ENCODE measurements around the gene QSOX2.

QSOX2 gene

DNA sequence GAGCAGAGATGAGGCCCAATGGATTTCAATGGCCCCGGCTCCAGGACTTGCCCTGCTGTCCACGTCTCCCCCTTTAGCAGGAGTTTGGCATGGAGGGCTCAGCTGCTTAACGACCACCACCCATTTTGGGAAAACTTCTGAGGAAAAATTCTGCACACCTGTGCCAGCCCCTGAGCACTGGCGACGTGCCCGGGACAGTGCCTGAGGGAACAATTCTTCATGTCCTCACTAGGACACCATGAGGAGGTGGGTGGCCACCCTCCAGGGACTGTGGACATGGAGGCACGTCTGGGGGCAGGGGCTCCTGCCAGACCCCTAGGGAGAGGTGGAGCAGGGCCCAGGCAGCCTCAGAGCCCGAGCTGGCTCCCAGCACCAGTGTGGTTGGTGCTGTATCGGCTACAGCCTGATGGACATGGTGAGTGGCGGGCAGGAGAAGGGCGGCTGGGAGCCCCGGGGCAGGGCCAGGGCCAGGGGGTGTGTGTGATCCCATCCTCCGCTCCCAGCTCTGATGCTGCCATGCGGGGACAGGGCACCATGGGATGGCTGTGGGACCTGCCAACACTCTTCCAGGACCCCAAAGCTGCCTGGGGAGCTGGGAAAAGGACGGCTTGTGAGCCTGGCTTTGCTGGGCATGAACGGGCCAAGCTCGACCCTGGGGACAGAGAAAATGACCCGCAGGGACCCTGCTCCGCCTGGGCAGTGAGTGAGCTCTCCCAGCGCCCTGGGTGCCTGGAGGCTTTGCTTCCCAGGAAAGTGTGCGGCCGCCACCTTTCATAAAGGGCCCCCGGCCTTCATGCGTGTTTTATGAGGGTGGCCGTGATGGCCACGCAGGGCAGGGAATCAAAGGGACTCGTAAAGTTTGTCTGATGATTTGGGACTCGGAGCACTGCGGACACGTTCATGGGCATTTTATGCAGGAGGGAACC, 3.6 kb upstream of the QSOX2 start:
- TF ChIP-seq, protein P1, sequence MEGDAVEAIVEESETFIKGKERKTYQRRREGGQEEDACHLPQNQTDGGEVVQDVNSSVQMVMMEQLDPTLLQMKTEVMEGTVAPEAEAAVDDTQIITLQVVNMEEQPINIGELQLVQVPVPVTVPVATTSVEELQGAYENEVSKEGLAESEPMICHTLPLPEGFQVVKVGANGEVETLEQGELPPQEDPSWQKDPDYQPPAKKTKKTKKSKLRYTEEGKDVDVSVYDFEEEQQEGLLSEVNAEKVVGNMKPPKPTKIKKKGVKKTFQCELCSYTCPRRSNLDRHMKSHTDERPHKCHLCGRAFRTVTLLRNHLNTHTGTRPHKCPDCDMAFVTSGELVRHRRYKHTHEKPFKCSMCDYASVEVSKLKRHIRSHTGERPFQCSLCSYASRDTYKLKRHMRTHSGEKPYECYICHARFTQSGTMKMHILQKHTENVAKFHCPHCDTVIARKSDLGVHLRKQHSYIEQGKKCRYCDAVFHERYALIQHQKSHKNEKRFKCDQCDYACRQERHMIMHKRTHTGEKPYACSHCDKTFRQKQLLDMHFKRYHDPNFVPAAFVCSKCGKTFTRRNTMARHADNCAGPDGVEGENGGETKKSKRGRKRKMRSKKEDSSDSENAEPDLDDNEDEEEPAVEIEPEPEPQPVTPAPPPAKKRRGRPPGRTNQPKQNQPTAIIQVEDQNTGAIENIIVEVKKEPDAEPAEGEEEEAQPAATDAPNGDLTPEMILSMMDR (IDR thresholded peaks at IDR 0.05; ENCODE audit: borderline replicate concordance, insufficient read depth, low read depth, low read length), result no peak

DNA sequence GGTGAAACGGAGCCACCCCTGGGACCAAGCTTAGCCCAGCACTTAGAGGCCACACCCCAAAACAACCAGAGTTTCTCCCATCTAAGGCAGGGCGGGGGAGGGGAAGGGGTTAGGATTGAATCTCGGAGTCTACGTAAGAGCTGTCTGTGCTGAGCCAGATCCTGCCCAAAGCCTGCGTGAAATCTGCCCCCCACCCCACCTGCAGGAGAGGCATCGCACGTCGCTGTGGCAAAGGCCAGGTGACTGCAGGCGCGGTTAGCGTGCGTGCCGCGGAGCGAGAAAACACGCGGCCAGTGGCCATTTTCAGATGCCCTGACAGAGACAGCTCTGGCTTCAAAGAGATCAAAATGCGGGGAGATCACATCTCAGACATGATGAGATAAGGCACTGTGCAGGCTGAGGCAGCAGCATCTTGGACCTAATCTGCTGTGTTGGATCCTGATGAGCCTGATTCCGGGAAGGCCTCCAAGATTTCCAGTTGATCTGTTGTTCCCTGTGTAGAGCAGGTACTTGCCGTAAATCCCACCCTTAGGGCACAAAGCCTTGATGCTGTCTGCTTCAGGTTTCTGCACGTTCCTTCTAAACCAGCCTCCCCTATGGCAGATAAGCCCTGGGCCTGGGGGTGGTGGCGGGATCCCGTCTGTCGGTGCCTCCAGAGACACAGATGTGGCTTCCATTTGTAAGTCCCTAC, 2.5 kb upstream of the QSOX2 start:
- TF ChIP-seq, protein P1 (IDR thresholded peaks at IDR 0.05; ENCODE audit: borderline replicate concordance, insufficient read depth, low read depth, low read length), result no peak
- no peak overlapping the region for H3K4me3 ChIP-seq (ENCODE audit: low read depth, low read length)

More for the DNA sequence above, 3.6 kb upstream of the QSOX2 start:
- H3K4me3 ChIP-seq (ENCODE audit: low read depth, low read length), result no peak overlapping the region

DNA sequence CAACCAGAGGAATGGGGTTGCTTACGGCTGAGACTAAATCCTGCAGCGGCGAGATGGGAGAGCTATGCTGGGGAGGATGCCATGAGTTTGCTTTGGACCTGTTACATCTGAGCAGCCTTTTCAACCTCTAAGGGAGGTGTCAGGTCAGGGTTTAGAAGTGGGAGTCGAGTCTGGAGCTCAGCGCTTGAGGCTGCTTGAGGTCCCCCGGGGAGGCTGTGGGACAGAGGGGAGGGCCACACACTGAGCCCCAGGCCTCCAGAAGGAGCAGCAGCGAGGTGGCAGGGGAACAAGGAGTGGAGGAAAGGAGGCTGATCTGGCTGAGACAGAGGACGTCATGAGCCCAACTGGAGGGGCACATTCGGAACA, 1.9 kb upstream of the QSOX2 start:
- TF ChIP-seq, protein P1 (IDR thresholded peaks at IDR 0.05; ENCODE audit: borderline replicate concordance, insufficient read depth, low read depth, low read length), result no peak
- no peak overlapping the region for H3K4me3 ChIP-seq (ENCODE audit: low read depth, low read length)

DNA sequence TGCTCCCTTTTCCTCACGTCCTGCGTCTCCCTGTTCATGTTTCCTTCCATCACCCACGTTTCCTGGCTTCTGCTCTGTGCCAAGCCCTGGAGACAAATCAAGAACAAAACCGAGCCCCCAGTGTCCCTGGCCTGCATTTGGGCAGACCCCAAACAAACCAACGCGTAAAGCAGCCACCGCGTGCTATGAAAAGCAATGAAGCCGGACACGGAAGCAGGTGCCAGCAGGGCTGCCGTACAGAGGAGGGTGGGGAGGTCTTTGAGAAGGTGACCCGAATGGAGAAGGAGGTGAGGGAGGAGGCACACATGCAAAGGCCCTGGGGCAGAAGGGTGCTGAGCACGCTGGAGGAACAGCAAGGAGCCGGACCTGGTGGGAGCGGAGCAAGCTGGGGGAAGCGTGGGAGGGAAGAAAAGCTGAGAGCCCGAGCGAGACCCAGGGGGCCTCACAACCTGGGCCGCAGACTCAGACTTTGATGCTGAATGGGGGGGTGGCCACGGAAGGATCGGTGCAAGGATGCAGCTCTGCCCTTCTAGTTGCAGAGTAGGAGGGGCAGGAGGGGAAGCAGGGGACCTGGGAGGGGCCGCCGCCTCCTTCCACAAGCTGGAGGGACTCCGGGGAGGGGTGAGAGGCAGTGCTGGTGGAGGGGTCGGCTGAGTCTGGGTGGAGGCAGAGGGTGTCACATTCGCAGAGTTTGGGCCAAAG, 1.4 kb upstream of the QSOX2 start:
- H3K4me3 ChIP-seq (ENCODE audit: low read depth, low read length), result no peak overlapping the region
- TF ChIP-seq, protein P1 (IDR thresholded peaks at IDR 0.05; ENCODE audit: borderline replicate concordance, insufficient read depth, low read depth, low read length), result no peak

DNA sequence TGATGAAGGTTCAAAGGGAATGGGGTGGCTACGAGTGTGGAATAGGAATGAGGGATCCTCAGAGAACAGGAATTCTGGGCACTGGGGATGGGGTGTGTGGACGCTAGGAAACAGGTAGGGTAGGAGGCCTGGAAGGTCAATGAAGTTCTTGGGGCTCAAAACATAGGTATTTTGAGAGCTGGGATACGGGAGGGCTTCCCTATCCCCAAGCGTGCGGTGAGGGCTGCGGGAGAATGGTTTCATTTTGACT, 718 bp downstream of the QSOX2 start:
- H3K4me3 ChIP-seq (ENCODE audit: low read depth, low read length), result peak overlapping the region; percentile 92
- TF ChIP-seq, protein P1 (IDR thresholded peaks at IDR 0.05; ENCODE audit: borderline replicate concordance, insufficient read depth, low read depth, low read length), result no peak

- peak overlapping the region; percentile 92 for H3K4me3 ChIP-seq (ENCODE audit: low read depth, low read length)
- TF ChIP-seq, protein P1 (IDR thresholded peaks at IDR 0.05; ENCODE audit: borderline replicate concordance, insufficient read depth, low read depth, low read length), result no peak
Observed at GRCh38 chr9:136244122-136244968, 1.3 kb downstream of the QSOX2 start.

Data from GM12875 (cell line).